ENCODE data around the gene SHC3.

Gene SHC3

DNA sequence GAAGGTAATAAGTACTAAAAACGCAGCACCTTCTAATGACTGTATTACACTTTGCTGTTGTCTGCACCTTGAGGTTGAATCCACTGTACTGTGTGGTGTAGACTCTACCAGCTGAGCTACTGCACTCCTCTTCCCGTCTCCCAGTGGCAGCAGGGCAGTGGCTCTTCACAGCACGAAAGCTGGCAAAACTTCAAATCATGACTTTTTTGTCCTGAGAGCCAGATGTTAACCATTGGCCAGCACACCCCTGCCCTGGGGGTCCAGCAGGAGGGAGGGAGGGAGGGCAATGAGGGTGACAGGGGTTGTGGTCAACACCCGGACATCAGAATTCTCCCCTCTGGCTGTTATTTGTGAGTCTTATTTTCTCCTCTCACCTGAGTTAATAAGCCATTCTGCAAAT is 11.8 kb downstream of the SHC3 start:
- H3K4me2 ChIP-seq (ENCODE audit: low read length) = no peak overlapping the region
- no peak overlapping the region for H4K8ac ChIP-seq (ENCODE audit: low read depth, low read length)
- no peaks in the 10 kb centered on the region for H3K27me3 ChIP-seq (ENCODE audit: insufficient read depth, low read length)
- H3K36me3 ChIP-seq (ENCODE audit: control insufficient read depth in 1 of 2, insufficient read depth in 2 of 2, low read length in 2 of 2) = no peaks in the 10 kb centered on the region
- H3K14ac ChIP-seq (ENCODE audit: low read length) = no peak overlapping the region
- H4K91ac ChIP-seq (ENCODE audit: low read depth, low read length) = no peak overlapping the region
- no peaks in the 10 kb centered on the region for H3K79me2 ChIP-seq (ENCODE audit: control insufficient read depth, insufficient read depth, low read length, poor library complexity)
- no peak overlapping the region for H3K27ac ChIP-seq (ENCODE audit: low read depth, low read length)
- H2BK12ac ChIP-seq (ENCODE audit: low read length) = no peak overlapping the region
- H2BK120ac ChIP-seq (ENCODE audit: insufficient read depth, low read length, poor library complexity) = no peak overlapping the region
- no peak overlapping the region for H3K18ac ChIP-seq (ENCODE audit: low read length)
- H2AK5ac ChIP-seq (ENCODE audit: low read length) = no peak overlapping the region
- WGBS (ENCODE audit: extremely low coverage, insufficient coverage, insufficient read length) = no CpG with 5 or more reads among the region's 4 CpGs
- H3K9me3 ChIP-seq (ENCODE audit: insufficient read depth, low read depth, low read length) = peaks cover 6% of the 10 kb centered on the region
- peaks cover 4% of the 10 kb centered on the region in 2 experiments for H3K4me1 ChIP-seq (ENCODE audit: control insufficient read depth in 1 of 2, insufficient read depth in 2 of 2, low read length in 2 of 2)
- H3K4me3 ChIP-seq (ENCODE audit: low read depth, low read length) = no peak overlapping the region
- no peak for DNase-seq
- no peaks in the 10 kb centered on the region for H3K79me1 ChIP-seq (ENCODE audit: low read length)
- no peak overlapping the region for H2AFZ ChIP-seq (ENCODE audit: insufficient read depth, low read length, poor library complexity)
- no peak overlapping the region for H2BK5ac ChIP-seq (ENCODE audit: low read depth, low read length, poor library complexity)
- no peak overlapping the region for H3K9ac ChIP-seq (ENCODE audit: low read length)
- H3K23ac ChIP-seq (ENCODE audit: low read length) = no peak overlapping the region
- H3K4ac ChIP-seq (ENCODE audit: low read depth, low read length) = no peak overlapping the region
- no peak overlapping the region for H4K12ac ChIP-seq (ENCODE audit: low read depth, low read length)

DNA sequence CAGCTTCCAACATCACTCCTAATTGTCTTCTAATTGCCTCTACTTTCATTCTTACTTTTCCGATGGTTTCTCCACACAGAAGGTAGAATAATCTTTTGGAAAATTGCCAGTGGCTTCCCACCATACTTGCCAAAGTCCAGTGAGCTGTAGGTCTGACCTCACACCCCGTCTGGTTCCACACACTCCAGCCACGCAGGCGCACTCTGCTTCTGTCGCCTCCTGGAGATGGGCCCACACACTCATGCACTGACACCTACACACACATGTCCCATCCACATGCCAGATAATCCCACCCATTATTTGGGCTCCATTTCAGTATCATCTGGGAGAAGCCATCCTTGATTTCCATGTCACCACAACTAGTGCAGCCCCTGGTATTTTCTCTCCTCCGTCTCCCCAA is 12.7 kb downstream of the SHC3 start:
- Histone ChIP-seq H3K9me3 (ENCODE audit: insufficient read depth, low read depth, low read length) (peaks cover 6% of the 10 kb centered on the region), H3K27me3 (ENCODE audit: insufficient read depth, low read length) (no peaks in the 10 kb centered on the region), H3K79me2 (ENCODE audit: control insufficient read depth, insufficient read depth, low read length, poor library complexity) (no peaks in the 10 kb centered on the region), H2AK5ac (ENCODE audit: low read length) (no peak overlapping the region), H4K91ac (ENCODE audit: low read depth, low read length) (no peak overlapping the region), H2BK12ac (ENCODE audit: low read length) (no peak overlapping the region), H3K79me1 (ENCODE audit: low read length) (no peaks in the 10 kb centered on the region), H3K18ac (ENCODE audit: low read length) (no peak overlapping the region), H2AFZ (ENCODE audit: insufficient read depth, low read length, poor library complexity) (no peak overlapping the region), H4K12ac (ENCODE audit: low read depth, low read length) (no peak overlapping the region), H3K14ac (ENCODE audit: low read length) (no peak overlapping the region), H3K23ac (ENCODE audit: low read length) (no peak overlapping the region), H3K4me3 (ENCODE audit: low read depth, low read length) (no peak overlapping the region), H3K9ac (ENCODE audit: low read length) (no peak overlapping the region), H3K4me1 (ENCODE audit: control insufficient read depth in 1 of 2, insufficient read depth in 2 of 2, low read length in 2 of 2) (peaks cover 4% of the 10 kb centered on the region in 2 experiments), H3K4ac (ENCODE audit: low read depth, low read length) (no peak overlapping the region), H2BK120ac (ENCODE audit: insufficient read depth, low read length, poor library complexity) (no peak overlapping the region), H4K8ac (ENCODE audit: low read depth, low read length) (no peak overlapping the region), H3K4me2 (ENCODE audit: low read length) (no peak overlapping the region), H2BK5ac (ENCODE audit: low read depth, low read length, poor library complexity) (no peak overlapping the region), H3K27ac (ENCODE audit: low read depth, low read length) (no peak overlapping the region), H3K36me3 (ENCODE audit: control insufficient read depth in 1 of 2, insufficient read depth in 2 of 2, low read length in 2 of 2) (no peaks in the 10 kb centered on the region)
- WGBS (ENCODE audit: extremely low coverage, insufficient coverage, insufficient read length) = no CpG with 5 or more reads among the region's 6 CpGs
- DNase-seq = no peak

DNA sequence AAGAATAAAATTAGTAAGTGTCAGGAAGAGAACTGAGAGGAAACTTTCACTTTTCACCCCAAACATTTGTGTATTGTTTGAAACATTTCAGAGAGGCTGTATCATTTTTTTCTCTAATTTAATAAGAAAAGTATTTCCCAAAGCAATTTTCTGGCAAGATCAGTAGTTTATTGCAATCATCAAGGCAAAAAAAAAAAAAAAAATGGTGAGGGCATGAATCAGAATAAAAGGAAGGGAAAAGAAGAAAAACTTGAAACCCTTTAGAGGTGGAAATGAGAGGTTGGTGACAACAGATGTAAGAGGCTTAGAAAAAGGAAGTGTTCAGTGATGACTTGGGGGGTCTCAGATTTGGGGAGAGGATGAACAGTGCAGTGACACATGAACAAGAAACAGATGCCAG is 13.3 kb downstream of the SHC3 start:
- Histone ChIP-seq H3K14ac (ENCODE audit: low read length) (no peak overlapping the region), H3K79me1 (ENCODE audit: low read length) (no peaks in the 10 kb centered on the region), H4K12ac (ENCODE audit: low read depth, low read length) (no peak overlapping the region), H3K9me3 (ENCODE audit: insufficient read depth, low read depth, low read length) (peaks cover 6% of the 10 kb centered on the region), H2BK5ac (ENCODE audit: low read depth, low read length, poor library complexity) (no peak overlapping the region), H3K27ac (ENCODE audit: low read depth, low read length) (no peak overlapping the region), H3K23ac (ENCODE audit: low read length) (no peak overlapping the region), H4K8ac (ENCODE audit: low read depth, low read length) (no peak overlapping the region), H3K18ac (ENCODE audit: low read length) (no peak overlapping the region), H3K4ac (ENCODE audit: low read depth, low read length) (no peak overlapping the region), H2BK120ac (ENCODE audit: insufficient read depth, low read length, poor library complexity) (no peak overlapping the region), H3K79me2 (ENCODE audit: control insufficient read depth, insufficient read depth, low read length, poor library complexity) (no peaks in the 10 kb centered on the region), H3K4me1 (ENCODE audit: control insufficient read depth in 1 of 2, insufficient read depth in 2 of 2, low read length in 2 of 2) (peaks cover 4% of the 10 kb centered on the region in 2 experiments), H2AFZ (ENCODE audit: insufficient read depth, low read length, poor library complexity) (no peak overlapping the region), H4K91ac (ENCODE audit: low read depth, low read length) (no peak overlapping the region), H3K27me3 (ENCODE audit: insufficient read depth, low read length) (no peaks in the 10 kb centered on the region), H2BK12ac (ENCODE audit: low read length) (no peak overlapping the region), H3K4me2 (ENCODE audit: low read length) (no peak overlapping the region), H3K36me3 (ENCODE audit: control insufficient read depth in 1 of 2, insufficient read depth in 2 of 2, low read length in 2 of 2) (no peaks in the 10 kb centered on the region), H3K9ac (ENCODE audit: low read length) (no peak overlapping the region), H3K4me3 (ENCODE audit: low read depth, low read length) (no peak overlapping the region), H2AK5ac (ENCODE audit: low read length) (no peak overlapping the region)
- no peak for DNase-seq

DNA sequence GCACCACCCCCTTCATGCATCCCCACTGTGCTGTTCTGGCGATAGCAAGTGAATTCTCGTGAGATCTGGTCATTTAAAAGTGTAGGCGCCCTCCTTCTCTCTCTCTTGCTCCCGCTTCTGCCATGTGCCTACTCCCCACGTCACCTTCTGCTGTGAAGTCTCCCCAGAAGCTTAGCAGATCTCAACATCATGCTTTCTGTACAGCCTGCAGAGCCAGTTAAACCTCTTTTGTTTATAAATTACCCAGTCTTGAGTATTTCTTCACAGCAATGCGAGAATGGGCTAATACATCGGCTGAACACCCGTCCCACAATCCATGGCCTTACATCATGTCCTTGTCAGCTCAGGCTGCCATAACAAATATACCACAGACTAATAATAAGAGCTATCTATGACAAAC is 17.4 kb downstream of the SHC3 start:
- H3K79me1 ChIP-seq (ENCODE audit: low read length) = no peaks in the 10 kb centered on the region
- no peak overlapping the region for H4K91ac ChIP-seq (ENCODE audit: low read depth, low read length)
- H2BK12ac ChIP-seq (ENCODE audit: low read length) = no peak overlapping the region
- no peak overlapping the region for H3K27ac ChIP-seq (ENCODE audit: low read depth, low read length)
- WGBS (ENCODE audit: extremely low coverage, insufficient coverage, insufficient read length) = no CpG with 5 or more reads among the region's 8 CpGs
- H3K9ac ChIP-seq (ENCODE audit: low read length) = no peak overlapping the region
- no peaks in the 10 kb centered on the region for H3K4me1 ChIP-seq (ENCODE audit: control insufficient read depth in 1 of 2, insufficient read depth in 2 of 2, low read length in 2 of 2)
- H4K12ac ChIP-seq (ENCODE audit: low read depth, low read length) = no peak overlapping the region
- no peak overlapping the region for H3K4me2 ChIP-seq (ENCODE audit: low read length)
- H4K8ac ChIP-seq (ENCODE audit: low read depth, low read length) = no peak overlapping the region
- no peak overlapping the region for H2BK120ac ChIP-seq (ENCODE audit: insufficient read depth, low read length, poor library complexity)
- no peak overlapping the region for H2BK5ac ChIP-seq (ENCODE audit: low read depth, low read length, poor library complexity)
- no peaks in the 10 kb centered on the region for H3K79me2 ChIP-seq (ENCODE audit: control insufficient read depth, insufficient read depth, low read length, poor library complexity)
- H3K36me3 ChIP-seq (ENCODE audit: control insufficient read depth in 1 of 2, insufficient read depth in 2 of 2, low read length in 2 of 2) = no peaks in the 10 kb centered on the region
- no peak overlapping the region for H3K18ac ChIP-seq (ENCODE audit: low read length)
- no peak overlapping the region for H3K4ac ChIP-seq (ENCODE audit: low read depth, low read length)
- no peak overlapping the region for H3K14ac ChIP-seq (ENCODE audit: low read length)
- H3K4me3 ChIP-seq (ENCODE audit: low read depth, low read length) = no peak overlapping the region
- H3K27me3 ChIP-seq (ENCODE audit: insufficient read depth, low read length) = no peaks in the 10 kb centered on the region
- DNase-seq = peak in 1 of 2 donors; percentile 51
- H3K9me3 ChIP-seq (ENCODE audit: insufficient read depth, low read depth, low read length) = no peaks in the 10 kb centered on the region
- no peak overlapping the region for H2AK5ac ChIP-seq (ENCODE audit: low read length)
- no peak overlapping the region for H2AFZ ChIP-seq (ENCODE audit: insufficient read depth, low read length, poor library complexity)
- no peak overlapping the region for H3K23ac ChIP-seq (ENCODE audit: low read length)

Data from trophoblast cell (in vitro differentiated cells and primary cell).